ENCODE measurements around the gene LYPD1.

Gene LYPD1

GRCh38 chr2:132645722-132646539 is 24.1 kb downstream of the LYPD1 start (continued):
- TF ChIP-seq GLI4 (tag by site-specific recombination; IDR thresholded peaks at IDR 0.05) (no peak), ZFP41 (tag by site-specific recombination; IDR thresholded peaks at IDR 0.05; ENCODE audit: borderline replicate concordance) (no peak), ZNF335 (tag by site-specific recombination; conservative IDR thresholded peaks at IDR 0.05) (no peak), ZNF48 (tag by site-specific recombination; IDR thresholded peaks at IDR 0.05) (no peak), YY2 (tag by site-specific recombination; IDR thresholded peaks at IDR 0.05) (no peak), ZNF121 (tag by site-specific recombination; IDR thresholded peaks at IDR 0.05) (no peak)
- TF ChIP-seq, protein P1, sequence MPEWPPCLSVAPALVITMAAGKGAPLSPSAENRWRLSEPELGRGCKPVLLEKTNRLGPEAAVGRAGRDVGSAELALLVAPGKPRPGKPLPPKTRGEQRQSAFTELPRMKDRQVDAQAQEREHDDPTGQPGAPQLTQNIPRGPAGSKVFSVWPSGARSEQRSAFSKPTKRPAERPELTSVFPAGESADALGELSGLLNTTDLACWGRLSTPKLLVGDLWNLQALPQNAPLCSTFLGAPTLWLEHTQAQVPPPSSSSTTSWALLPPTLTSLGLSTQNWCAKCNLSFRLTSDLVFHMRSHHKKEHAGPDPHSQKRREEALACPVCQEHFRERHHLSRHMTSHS (tag by site-specific recombination; IDR thresholded peaks at IDR 0.05) = no peak
- TF ChIP-seq, protein P2, sequence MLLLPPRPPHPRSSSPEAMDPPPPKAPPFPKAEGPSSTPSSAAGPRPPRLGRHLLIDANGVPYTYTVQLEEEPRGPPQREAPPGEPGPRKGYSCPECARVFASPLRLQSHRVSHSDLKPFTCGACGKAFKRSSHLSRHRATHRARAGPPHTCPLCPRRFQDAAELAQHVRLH (tag by site-specific recombination; IDR thresholded peaks at IDR 0.05) = no peak
- TF ChIP-seq, protein P3, sequence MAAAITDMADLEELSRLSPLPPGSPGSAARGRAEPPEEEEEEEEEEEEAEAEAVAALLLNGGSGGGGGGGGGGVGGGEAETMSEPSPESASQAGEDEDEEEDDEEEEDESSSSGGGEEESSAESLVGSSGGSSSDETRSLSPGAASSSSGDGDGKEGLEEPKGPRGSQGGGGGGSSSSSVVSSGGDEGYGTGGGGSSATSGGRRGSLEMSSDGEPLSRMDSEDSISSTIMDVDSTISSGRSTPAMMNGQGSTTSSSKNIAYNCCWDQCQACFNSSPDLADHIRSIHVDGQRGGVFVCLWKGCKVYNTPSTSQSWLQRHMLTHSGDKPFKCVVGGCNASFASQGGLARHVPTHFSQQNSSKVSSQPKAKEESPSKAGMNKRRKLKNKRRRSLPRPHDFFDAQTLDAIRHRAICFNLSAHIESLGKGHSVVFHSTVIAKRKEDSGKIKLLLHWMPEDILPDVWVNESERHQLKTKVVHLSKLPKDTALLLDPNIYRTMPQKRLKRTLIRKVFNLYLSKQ (tag by site-specific recombination; IDR thresholded peaks at IDR 0.05; ENCODE audit: borderline replicate concordance) = no peak
- TF ChIP-seq, protein P4, sequence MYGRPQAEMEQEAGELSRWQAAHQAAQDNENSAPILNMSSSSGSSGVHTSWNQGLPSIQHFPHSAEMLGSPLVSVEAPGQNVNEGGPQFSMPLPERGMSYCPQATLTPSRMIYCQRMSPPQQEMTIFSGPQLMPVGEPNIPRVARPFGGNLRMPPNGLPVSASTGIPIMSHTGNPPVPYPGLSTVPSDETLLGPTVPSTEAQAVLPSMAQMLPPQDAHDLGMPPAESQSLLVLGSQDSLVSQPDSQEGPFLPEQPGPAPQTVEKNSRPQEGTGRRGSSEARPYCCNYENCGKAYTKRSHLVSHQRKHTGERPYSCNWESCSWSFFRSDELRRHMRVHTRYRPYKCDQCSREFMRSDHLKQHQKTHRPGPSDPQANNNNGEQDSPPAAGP (tag by site-specific recombination; IDR thresholded peaks at IDR 0.05) = no peak

GRCh38 chr2:132645176-132645575 is 24.8 kb downstream of the LYPD1 start:
- Histone ChIP-seq H3K4me3 (ENCODE audit: low read depth, low read length) (no peak overlapping the region), H3K36me3 (ENCODE audit: control insufficient read depth in 2 of 2, insufficient read depth in 1 of 2, low read length in 2 of 2) (peaks cover 0 to 30% of the 10 kb centered on the region in 2 experiments; a peak in 1 of 3 replicates), H3K9me3 (ENCODE audit: control insufficient read depth, insufficient read depth, low read depth, low read length) (no peaks in the 10 kb centered on the region), H3K27ac (ENCODE audit: extremely low read depth, low read depth, low read length) (no peak overlapping the region), H3K4me1 (ENCODE audit: control insufficient read depth, insufficient read depth, low read length) (no peaks in the 10 kb centered on the region)
- ChIA-PET CTCF (no interaction called here), POLR2A (no interaction called here)
- TF ChIP-seq ZFP69B (tag by site-specific recombination; IDR thresholded peaks at IDR 0.05) (no peak), OVOL3 (tag by site-specific recombination; IDR thresholded peaks at IDR 0.05) (no peak), ZNF10 (tag by site-specific recombination; IDR thresholded peaks at IDR 0.05) (no peak), ZBTB20 (tag by site-specific recombination; IDR thresholded peaks at IDR 0.05) (no peak)
- TF ChIP-seq, protein P5, sequence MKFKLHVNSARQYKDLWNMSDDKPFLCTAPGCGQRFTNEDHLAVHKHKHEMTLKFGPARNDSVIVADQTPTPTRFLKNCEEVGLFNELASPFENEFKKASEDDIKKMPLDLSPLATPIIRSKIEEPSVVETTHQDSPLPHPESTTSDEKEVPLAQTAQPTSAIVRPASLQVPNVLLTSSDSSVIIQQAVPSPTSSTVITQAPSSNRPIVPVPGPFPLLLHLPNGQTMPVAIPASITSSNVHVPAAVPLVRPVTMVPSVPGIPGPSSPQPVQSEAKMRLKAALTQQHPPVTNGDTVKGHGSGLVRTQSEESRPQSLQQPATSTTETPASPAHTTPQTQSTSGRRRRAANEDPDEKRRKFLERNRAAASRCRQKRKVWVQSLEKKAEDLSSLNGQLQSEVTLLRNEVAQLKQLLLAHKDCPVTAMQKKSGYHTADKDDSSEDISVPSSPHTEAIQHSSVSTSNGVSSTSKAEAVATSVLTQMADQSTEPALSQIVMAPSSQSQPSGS (tag by site-specific recombination; IDR thresholded peaks at IDR 0.05; ENCODE audit: low read depth) = no peak
- TF ChIP-seq, protein P6, sequence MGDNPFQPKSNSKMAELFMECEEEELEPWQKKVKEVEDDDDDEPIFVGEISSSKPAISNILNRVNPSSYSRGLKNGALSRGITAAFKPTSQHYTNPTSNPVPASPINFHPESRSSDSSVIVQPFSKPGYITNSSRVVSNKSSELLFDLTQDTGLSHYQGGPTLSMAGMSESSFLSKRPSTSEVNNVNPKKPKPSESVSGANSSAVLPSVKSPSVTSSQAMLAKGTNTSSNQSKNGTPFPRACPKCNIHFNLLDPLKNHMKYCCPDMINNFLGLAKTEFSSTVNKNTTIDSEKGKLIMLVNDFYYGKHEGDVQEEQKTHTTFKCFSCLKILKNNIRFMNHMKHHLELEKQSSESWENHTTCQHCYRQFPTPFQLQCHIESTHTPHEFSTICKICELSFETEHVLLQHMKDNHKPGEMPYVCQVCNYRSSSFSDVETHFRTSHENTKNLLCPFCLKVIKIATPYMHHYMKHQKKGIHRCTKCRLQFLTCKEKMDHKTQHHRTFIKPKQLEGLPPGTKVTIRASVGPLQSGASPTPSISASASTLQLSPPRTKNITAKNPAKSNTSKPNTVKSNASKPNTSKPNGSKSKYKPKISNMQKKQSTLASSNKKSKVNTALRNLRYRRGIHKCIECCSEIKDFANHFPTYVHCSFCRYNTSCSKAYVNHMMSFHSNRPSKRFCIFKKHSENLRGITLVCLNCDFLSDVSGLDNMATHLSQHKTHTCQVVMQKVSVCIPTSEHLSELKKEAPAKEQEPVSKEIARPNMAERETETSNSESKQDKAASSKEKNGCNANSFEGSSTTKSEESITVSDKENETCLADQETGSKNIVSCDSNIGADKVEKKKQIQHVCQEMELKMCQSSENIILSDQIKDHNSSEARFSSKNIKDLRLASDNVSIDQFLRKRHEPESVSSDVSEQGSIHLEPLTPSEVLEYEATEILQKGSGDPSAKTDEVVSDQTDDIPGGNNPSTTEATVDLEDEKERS (tag by site-specific recombination; IDR thresholded peaks at IDR 0.05) = no peak
- TF ChIP-seq, protein P7, sequence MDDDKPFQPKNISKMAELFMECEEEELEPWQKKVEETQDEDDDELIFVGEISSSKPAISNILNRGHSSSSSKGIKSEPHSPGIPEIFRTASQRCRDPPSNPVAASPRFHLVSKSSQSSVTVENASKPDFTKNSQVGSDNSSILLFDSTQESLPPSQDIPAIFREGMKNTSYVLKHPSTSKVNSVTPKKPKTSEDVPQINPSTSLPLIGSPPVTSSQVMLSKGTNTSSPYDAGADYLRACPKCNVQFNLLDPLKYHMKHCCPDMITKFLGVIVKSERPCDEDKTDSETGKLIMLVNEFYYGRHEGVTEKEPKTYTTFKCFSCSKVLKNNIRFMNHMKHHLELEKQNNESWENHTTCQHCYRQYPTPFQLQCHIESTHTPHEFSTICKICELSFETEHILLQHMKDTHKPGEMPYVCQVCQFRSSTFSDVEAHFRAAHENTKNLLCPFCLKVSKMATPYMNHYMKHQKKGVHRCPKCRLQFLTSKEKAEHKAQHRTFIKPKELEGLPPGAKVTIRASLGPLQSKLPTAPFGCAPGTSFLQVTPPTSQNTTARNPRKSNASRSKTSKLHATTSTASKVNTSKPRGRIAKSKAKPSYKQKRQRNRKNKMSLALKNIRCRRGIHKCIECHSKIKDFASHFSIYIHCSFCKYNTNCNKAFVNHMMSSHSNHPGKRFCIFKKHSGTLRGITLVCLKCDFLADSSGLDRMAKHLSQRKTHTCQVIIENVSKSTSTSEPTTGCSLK (tag by site-specific recombination; IDR thresholded peaks at IDR 0.05) = no peak
